Aorta (tissue), 5 donors: ENCODE measurements around the gene AMZ2. TPM values are rescaled to one million over a fixed set of nuclear protein-coding genes. Genes with fewer than 3 reads are reported as not detected.
"Not testable (repeated sequence)": the region's sequence is repeated elsewhere in the genome, so short reads cannot be mapped to it uniquely, and the experiment has no call there.

Experiments
- ATAC-seq: fragments of 200-7000 bp; cut with Tn5 transposase; one replicate; pipeline ENCODE4 v1.9.1; 2022; ENCODE audit warnings: moderate library complexity; ENCODE audit not compliant: low FRiP score
- DNase-seq, 2 donors: peaks; one replicate each; pipeline ENCODE4 v3.0.0-alpha.2; 2020
- H3K27ac ChIP-seq, 2 donors: one replicate each; pipeline ENCODE4 v1.5.1; 2013; ENCODE audit warnings: low read length in 2 of 2, mild to moderate bottlenecking in 2 of 2, moderate library complexity in 2 of 2, control low read depth in 1 of 2, inconsistent platforms in 1 of 2, low read depth in 1 of 2
- H3K27me3 ChIP-seq, 2 donors: one replicate each; pipeline ENCODE4 v1.6.1; 2013; ENCODE audit warnings: control low read depth in 1 of 2, low read length in 1 of 2, mild to moderate bottlenecking in 1 of 2, moderate library complexity in 1 of 2; ENCODE audit not compliant: insufficient read depth in 2 of 2, control insufficient read depth in 1 of 2
- H3K36me3 ChIP-seq, 2 donors: one replicate each; pipeline ENCODE4 v1.6.1; 2013; ENCODE audit warnings: control low read depth in 1 of 2, low read length in 1 of 2, mild to moderate bottlenecking in 1 of 2; ENCODE audit not compliant: insufficient read depth in 2 of 2, control insufficient read depth in 1 of 2
- H3K4me1 ChIP-seq, 2 donors: one replicate each; pipeline ENCODE4 v1.6.1; 2013; ENCODE audit warnings: low read length in 2 of 2, control low read depth in 1 of 2, mild to moderate bottlenecking in 1 of 2, moderate library complexity in 1 of 2; ENCODE audit not compliant: insufficient read depth in 2 of 2, control insufficient read depth in 1 of 2
- H3K4me3 ChIP-seq, 2 donors: one replicate each; pipeline ENCODE4 v1.5.1; 2013; ENCODE audit warnings: low read length in 2 of 2, control low read depth in 1 of 2, mild to moderate bottlenecking in 1 of 2
- H3K9me3 ChIP-seq: one replicate; pipeline ENCODE4 v1.6.1; 2013; ENCODE audit warnings: mild to moderate bottlenecking, low read length; ENCODE audit not compliant: control insufficient read depth
- WGBS, 2 donors: extraction: QIAGEN DNeasy Blood & Tissue Kit; methylation state at CpG; one replicate each; pipeline ENCODE4 v1.1.7; 2013; 5-methylcytosine and 5-hydroxymethylcytosine counted together
- intact Hi-C, 2 donors: fragments of 100-400 bp; cut with DNase I; formaldehyde crosslinking; loops; one replicate each; pipeline versions ENCODE4 v1.14.2 to v1.15.0; 2022
- polyA plus RNA-seq, 2 donors: library from polyadenylated mRNA; stranded (reverse); fragments of 200-250 nt; gene quantifications; one replicate each; pipeline ENCODE4 v1.2.3, GENCODE V29; 2013
- total RNA-seq, 2 donors: library from RNA; stranded (reverse); fragmentation: NEBNext Ultra II Directional; extraction: Animal tissue kit (Norgen Biotek cat#: 25700); gene quantifications; one replicate each; pipeline ENCODE4 v1.2.1, GENCODE V29; 2021
- donor health status: healthy with polysubstance abuse.
- donor health status: Bipolar disorder and iron deficiency.
- donor health status: DM: no; HTN: no; CAD: no.
- donor health status: DM: no; HTN: no; CAD: no.
- donor health status: DM: yes; HTN: yes; CAD: no.

Gene AMZ2
- total and polyA plus RNA-seq, 4 donors: 32.4 to 75.3 (median 49.7) TPM

GRCh38 chr17:68265833-68266232, 18.0 kb downstream of the AMZ2 start:
- intact Hi-C loops: loop anchor here in 1 of 2 donors (10.0 kb wide), 1 partner anchor 499 kb away; no protein-coding TSS in a partner anchor
- H3K27ac ChIP-seq, H3K27me3 ChIP-seq, H3K4me1 ChIP-seq, H3K36me3 ChIP-seq, DNase-seq, H3K9me3 ChIP-seq, H3K4me3 ChIP-seq, ATAC-seq: not testable (repeated sequence)
- 91 to 94% methylated on average over 2 of the region's 2 CpGs for WGBS, 2 donors

GRCh38 chr17:68273722-68274121, 25.9 kb downstream of the AMZ2 start:
- Histone ChIP-seq H3K36me3 (no peaks in the 10 kb centered on the region), H3K27me3 (no peaks in the 10 kb centered on the region), H3K27ac (no peak overlapping the region), H3K4me3 (no peak overlapping the region), H3K9me3 (peaks cover 3% of the 10 kb centered on the region), H3K4me1 (no peaks in the 10 kb centered on the region)
- WGBS, 2 donors: 84% methylated on average over 11 of the region's 11 CpGs
- intact Hi-C loops: no loop called here
- ATAC-seq: no peak
- no peak for DNase-seq

GRCh38 chr17:68276339-68276738, 28.5 kb downstream of the AMZ2 start:
- H3K27ac ChIP-seq, ATAC-seq, H3K36me3 ChIP-seq, H3K27me3 ChIP-seq, H3K9me3 ChIP-seq, H3K4me3 ChIP-seq, intact Hi-C loops, DNase-seq, H3K4me1 ChIP-seq: not testable (repeated sequence)
- 97 to 98% methylated on average over 3 of the region's 3 CpGs for WGBS, 2 donors

- H3K27ac ChIP-seq: no peak overlapping the region
- DNase-seq: no peak
- no peak for ATAC-seq
- H3K36me3 ChIP-seq: no peaks in the 10 kb centered on the region
- H3K9me3 ChIP-seq: peaks cover 3% of the 10 kb centered on the region
- H3K4me3 ChIP-seq: no peak overlapping the region
- no peaks in the 10 kb centered on the region for H3K27me3 ChIP-seq
- WGBS, 2 donors: 98% methylated on average over 5 of the region's 5 CpGs
- intact Hi-C loops: no loop called here
- no peaks in the 10 kb centered on the region for H3K4me1 ChIP-seq
Observed at GRCh38 chr17:68277807-68278206, 30.0 kb downstream of the AMZ2 start.

GRCh38 chr17:68281965-68282364, 34.1 kb downstream of the AMZ2 start:
- not testable (repeated sequence) for H3K4me3 ChIP-seq, H3K9me3 ChIP-seq, H3K36me3 ChIP-seq, ATAC-seq, H3K27me3 ChIP-seq, H3K27ac ChIP-seq, H3K4me1 ChIP-seq, DNase-seq
- whole genome bisulfite sequencing, 2 donors: 83 to 97% methylated on average over 2 to 5 of the region's 6 CpGs
- intact Hi-C loops: loop anchor here in 1 of 2 donors (10.0 kb wide), 1 partner anchor 113 kb away; no protein-coding TSS in a partner anchor

GRCh38 chr17:68288375-68288774, 40.5 kb downstream of the AMZ2 start:
- Histone ChIP-seq H3K4me1 (no peaks in the 10 kb centered on the region), H3K27ac (no peak overlapping the region), H3K9me3 (no peaks in the 10 kb centered on the region), H3K4me3 (no peak overlapping the region), H3K36me3 (no peaks in the 10 kb centered on the region), H3K27me3 (no peaks in the 10 kb centered on the region)
- 84 to 86% methylated on average over 5 of the region's 5 CpGs for WGBS, 2 donors
- DNase-seq (no peak), ATAC-seq (no peak)
- intact Hi-C loops: loop anchor here in 1 of 2 donors (10.0 kb wide), 1 partner anchor 106 kb away; no protein-coding TSS in a partner anchor

GRCh38 chr17:68288804-68289203, 41.0 kb downstream of the AMZ2 start:
- no peak overlapping the region for H3K27ac ChIP-seq
- no peaks in the 10 kb centered on the region for H3K4me1 ChIP-seq
- 92 to 95% methylated on average over 7 of the region's 7 CpGs for WGBS, 2 donors
- intact Hi-C loops: loop anchor here in 1 of 2 donors (10.0 kb wide), 1 partner anchor 106 kb away; no protein-coding TSS in a partner anchor
- H3K27me3 ChIP-seq: no peaks in the 10 kb centered on the region
- DNase-seq (no peak), ATAC-seq (no peak)
- no peaks in the 10 kb centered on the region for H3K36me3 ChIP-seq
- H3K9me3 ChIP-seq: no peaks in the 10 kb centered on the region
- H3K4me3 ChIP-seq: no peak overlapping the region

- Histone ChIP-seq H3K27ac (no peak overlapping the region), H3K4me1 (no peaks in the 10 kb centered on the region), H3K27me3 (no peaks in the 10 kb centered on the region), H3K4me3 (no peak overlapping the region), H3K36me3 (no peaks in the 10 kb centered on the region), H3K9me3 (no peaks in the 10 kb centered on the region)
- no peak for DNase-seq
- WGBS, 2 donors: 70 to 74% methylated on average over 7 of the region's 7 CpGs
- ATAC-seq: no peak
- intact Hi-C loops: loop anchor here in 1 of 2 donors (10.0 kb wide), 1 partner anchor 105 kb away; no protein-coding TSS in a partner anchor
Observed at GRCh38 chr17:68289473-68289872, 41.6 kb downstream of the AMZ2 start.

- Histone ChIP-seq H3K27ac (no peak overlapping the region), H3K4me3 (no peak overlapping the region), H3K4me1 (no peaks in the 10 kb centered on the region), H3K27me3 (no peaks in the 10 kb centered on the region), H3K36me3 (no peaks in the 10 kb centered on the region), H3K9me3 (no peaks in the 10 kb centered on the region)
- ATAC-seq: no peak
- WGBS, 2 donors: 31 to 36% methylated on average over 9 of the region's 9 CpGs
- intact Hi-C loops: loop anchor here in 1 of 2 donors (10.0 kb wide), 1 partner anchor 105 kb away; no protein-coding TSS in a partner anchor
- DNase-seq: no peak
Observed at GRCh38 chr17:68289936-68290267, 42.1 kb downstream of the AMZ2 start.
